ENCODE data around the gene TRAM2.
A peak's percentile ranks its signal among the peaks of the same experiment; 100 is the strongest.

The TRAM2 gene

DNA sequence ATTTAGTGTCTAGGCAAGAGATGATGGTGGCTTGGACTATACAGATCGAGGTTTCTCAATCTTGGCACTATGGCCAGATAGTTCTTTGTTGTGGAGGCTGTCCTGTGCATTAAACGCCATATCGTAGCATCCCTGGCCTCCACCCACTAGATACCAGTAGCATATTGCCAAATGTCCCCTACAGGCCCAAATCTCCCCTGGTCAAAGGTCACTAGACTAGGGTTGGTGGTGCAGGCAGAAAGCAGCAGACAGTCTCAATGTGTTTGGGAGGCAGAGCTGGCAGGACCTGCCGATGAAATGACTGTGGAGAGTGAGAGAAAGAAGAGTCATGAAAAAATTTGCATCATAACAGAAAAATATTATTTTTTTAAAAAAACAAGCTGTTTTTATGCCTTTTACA lies 63.0 kb downstream of the TRAM2 start:
- Mint-ChIP-seq H3K27ac (peak overlapping the region in 2 of 3 experiments; percentile 68 to 98), H3K4me1 (peaks cover 42% of the 10 kb centered on the region), H3K9me3 (no peaks in the 10 kb centered on the region), H3K4me3 (no peak overlapping the region), H3K36me3 (ENCODE audit: low read depth) (peaks cover 72% of the 10 kb centered on the region), H3K27me3 (ENCODE audit: low read depth) (peaks cover 3% of the 10 kb centered on the region)
- TF ChIP-seq, protein P1, sequence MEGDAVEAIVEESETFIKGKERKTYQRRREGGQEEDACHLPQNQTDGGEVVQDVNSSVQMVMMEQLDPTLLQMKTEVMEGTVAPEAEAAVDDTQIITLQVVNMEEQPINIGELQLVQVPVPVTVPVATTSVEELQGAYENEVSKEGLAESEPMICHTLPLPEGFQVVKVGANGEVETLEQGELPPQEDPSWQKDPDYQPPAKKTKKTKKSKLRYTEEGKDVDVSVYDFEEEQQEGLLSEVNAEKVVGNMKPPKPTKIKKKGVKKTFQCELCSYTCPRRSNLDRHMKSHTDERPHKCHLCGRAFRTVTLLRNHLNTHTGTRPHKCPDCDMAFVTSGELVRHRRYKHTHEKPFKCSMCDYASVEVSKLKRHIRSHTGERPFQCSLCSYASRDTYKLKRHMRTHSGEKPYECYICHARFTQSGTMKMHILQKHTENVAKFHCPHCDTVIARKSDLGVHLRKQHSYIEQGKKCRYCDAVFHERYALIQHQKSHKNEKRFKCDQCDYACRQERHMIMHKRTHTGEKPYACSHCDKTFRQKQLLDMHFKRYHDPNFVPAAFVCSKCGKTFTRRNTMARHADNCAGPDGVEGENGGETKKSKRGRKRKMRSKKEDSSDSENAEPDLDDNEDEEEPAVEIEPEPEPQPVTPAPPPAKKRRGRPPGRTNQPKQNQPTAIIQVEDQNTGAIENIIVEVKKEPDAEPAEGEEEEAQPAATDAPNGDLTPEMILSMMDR (IDR thresholded peaks at IDR 0.05; ENCODE audit: unreplicated experiment in 3 of 3) = no peak

- Mint-ChIP-seq H3K4me1 (peaks cover 40% of the 10 kb centered on the region), H3K27me3 (ENCODE audit: low read depth) (peaks cover 3% of the 10 kb centered on the region), H3K27ac (peak overlapping the region in 2 of 3 experiments; percentile 68 to 98), H3K4me3 (no peak overlapping the region), H3K36me3 (ENCODE audit: low read depth) (peaks cover 73% of the 10 kb centered on the region), H3K9me3 (no peaks in the 10 kb centered on the region)
- TF ChIP-seq, protein P1 (IDR thresholded peaks at IDR 0.05; ENCODE audit: unreplicated experiment in 3 of 3) = no peak
These were observed 63.4 kb downstream of the TRAM2 start for GRCh38 chr6:52513464-52513863.

- Mint-ChIP-seq H3K36me3 (ENCODE audit: low read depth) (peaks cover 71% of the 10 kb centered on the region), H3K4me1 (peaks cover 30% of the 10 kb centered on the region), H3K27ac (peak overlapping the region; percentile 43 to 98 (median 44)), H3K4me3 (no peak overlapping the region), H3K27me3 (ENCODE audit: low read depth) (no peaks in the 10 kb centered on the region), H3K9me3 (no peaks in the 10 kb centered on the region)
- TF ChIP-seq, protein P1 (IDR thresholded peaks at IDR 0.05; ENCODE audit: unreplicated experiment in 3 of 3) = no peak
These were observed 64.7 kb downstream of the TRAM2 start for GRCh38 chr6:52512199-52512598.

DNA sequence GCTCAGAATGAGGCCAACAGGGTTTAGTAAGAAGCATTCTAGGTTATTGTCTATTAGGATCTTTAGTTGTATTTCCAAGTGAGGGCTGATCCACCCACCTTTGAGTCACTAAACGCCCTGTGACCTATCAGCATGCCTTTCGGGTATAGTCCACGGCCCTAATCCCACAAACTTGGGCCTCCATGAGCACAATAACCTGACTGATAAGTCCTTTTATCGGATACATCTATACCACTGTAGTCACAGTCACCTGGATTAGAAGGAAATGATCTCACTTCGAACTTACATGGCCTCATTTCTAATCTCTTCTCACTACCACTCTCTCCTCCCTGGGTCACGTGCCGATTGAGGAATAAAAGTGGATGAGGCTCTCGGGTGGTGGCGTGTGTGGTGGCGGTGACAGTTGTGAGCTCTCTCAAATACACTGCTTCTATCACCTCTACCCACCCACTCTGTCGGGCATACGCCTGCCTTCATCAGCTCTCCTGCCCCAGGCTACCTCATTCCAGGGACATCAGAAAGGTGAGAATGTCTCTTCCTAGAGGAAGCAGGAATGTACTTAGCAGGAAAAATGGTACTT lies 65.2 kb downstream of the TRAM2 start:
- H3K27ac Mint-ChIP-seq = peak overlapping the region in 2 of 3 experiments; percentile 43 to 98
- H3K36me3 Mint-ChIP-seq (ENCODE audit: low read depth) = peaks cover 74% of the 10 kb centered on the region
- H3K4me3 Mint-ChIP-seq = no peak overlapping the region
- H3K9me3 Mint-ChIP-seq = no peaks in the 10 kb centered on the region
- H3K27me3 Mint-ChIP-seq (ENCODE audit: low read depth) = no peaks in the 10 kb centered on the region
- peaks cover 30% of the 10 kb centered on the region for H3K4me1 Mint-ChIP-seq
- TF ChIP-seq, protein P1 (IDR thresholded peaks at IDR 0.05; ENCODE audit: unreplicated experiment in 3 of 3) = no peak

- no peak overlapping the region for H3K27ac Mint-ChIP-seq
- no peaks in the 10 kb centered on the region for H3K9me3 Mint-ChIP-seq
- no peaks in the 10 kb centered on the region for H3K27me3 Mint-ChIP-seq (ENCODE audit: low read depth)
- H3K36me3 Mint-ChIP-seq (ENCODE audit: low read depth) = peaks cover 76% of the 10 kb centered on the region
- H3K4me3 Mint-ChIP-seq = no peak overlapping the region
- peaks cover 35% of the 10 kb centered on the region for H3K4me1 Mint-ChIP-seq
- TF ChIP-seq, protein P1 (IDR thresholded peaks at IDR 0.05; ENCODE audit: unreplicated experiment in 3 of 3) = no peak
These were observed 65.7 kb downstream of the TRAM2 start for GRCh38 chr6:52511163-52511562.

- TF ChIP-seq, protein P1 (IDR thresholded peaks at IDR 0.05; ENCODE audit: unreplicated experiment in 3 of 3) = no peak
- Mint-ChIP-seq H3K36me3 (ENCODE audit: low read depth) (peaks cover 75% of the 10 kb centered on the region), H3K4me3 (no peak overlapping the region), H3K27ac (no peak overlapping the region), H3K9me3 (no peaks in the 10 kb centered on the region), H3K27me3 (ENCODE audit: low read depth) (no peaks in the 10 kb centered on the region), H3K4me1 (peaks cover 36% of the 10 kb centered on the region)
These were observed 66.7 kb downstream of the TRAM2 start for GRCh38 chr6:52510213-52510562.
